Measurements from ENCODE around the gene UBE2V1.
"Not testable (repeated sequence)": the region's sequence is repeated elsewhere in the genome, so short reads cannot be mapped to it uniquely, and the experiment has no call there.

The UBE2V1 gene

GRCh38 chr20:50115041-50115512 lies 2.1 kb upstream of the UBE2V1 start:
- peaks cover 0 to 1% of the 10 kb centered on the region in 2 donors for H3K9me3 Mint-ChIP-seq
- H3K27me3 Mint-ChIP-seq, result no peaks in the 10 kb centered on the region
- ATAC-seq (replicated peaks) (no peak), DNase-seq (no peak)
- H3K4me3 Mint-ChIP-seq, result peak overlapping the region; percentile 82 to 98
- peaks cover 15 to 21% of the 10 kb centered on the region in 2 donors for H3K36me3 Mint-ChIP-seq
- H3K4me1 Mint-ChIP-seq, result peaks cover 37 to 59% of the 10 kb centered on the region in 2 donors
- peak overlapping the region; percentile 93 for H3K27ac Mint-ChIP-seq

GRCh38 chr20:50113420-50114224 lies 672 bp upstream of the UBE2V1 start:
- peak overlapping the region; percentile 90 to 100 for H3K4me3 Mint-ChIP-seq
- no peaks in the 10 kb centered on the region for H3K27me3 Mint-ChIP-seq
- H3K9me3 Mint-ChIP-seq, result peaks cover 0 to 1% of the 10 kb centered on the region in 2 donors
- no peak for ATAC-seq (replicated peaks)
- peak overlapping the region; percentile 99 for H3K27ac Mint-ChIP-seq
- DNase-seq, result no peak
- H3K4me1 Mint-ChIP-seq, result peaks cover 49 to 73% of the 10 kb centered on the region in 2 donors
- peaks cover 15 to 22% of the 10 kb centered on the region in 2 donors for H3K36me3 Mint-ChIP-seq

- no peak for DNase-seq
- no peak for ATAC-seq (replicated peaks)
- peaks cover 22 to 36% of the 10 kb centered on the region in 2 donors for H3K36me3 Mint-ChIP-seq
- peak overlapping the region; percentile 99 for H3K27ac Mint-ChIP-seq
- peaks cover 64 to 90% of the 10 kb centered on the region in 2 donors for H3K4me1 Mint-ChIP-seq
- peaks cover 0 to 1% of the 10 kb centered on the region in 2 donors for H3K9me3 Mint-ChIP-seq
- H3K27me3 Mint-ChIP-seq, result no peaks in the 10 kb centered on the region
- H3K4me3 Mint-ChIP-seq, result peak overlapping the region; percentile 90 to 100
Observed at GRCh38 chr20:50111829-50112495, 988 bp downstream of the UBE2V1 start.

GRCh38 chr20:50111120-50111828 lies 1.7 kb downstream of the UBE2V1 start:
- Mint-ChIP-seq H3K9me3 (peaks cover 0 to under 1% of the 10 kb centered on the region in 2 donors), H3K27ac (peak overlapping the region; percentile 99), H3K4me1 (peaks cover 62 to 88% of the 10 kb centered on the region in 2 donors), H3K27me3 (no peaks in the 10 kb centered on the region), H3K4me3 (peak overlapping the region; percentile 90 to 100), H3K36me3 (peaks cover 22 to 34% of the 10 kb centered on the region in 2 donors)
- DNase-seq (no peak), ATAC-seq (replicated peaks) (no peak)

GRCh38 chr20:50110141-50111047 lies 2.6 kb downstream of the UBE2V1 start:
- peaks cover 57 to 82% of the 10 kb centered on the region in 2 donors for H3K4me1 Mint-ChIP-seq
- no peaks in the 10 kb centered on the region for H3K27me3 Mint-ChIP-seq
- peak overlapping the region; percentile 88 for H3K27ac Mint-ChIP-seq
- peak; percentile 56 to 59 for ATAC-seq (replicated peaks)
- H3K9me3 Mint-ChIP-seq, result no peaks in the 10 kb centered on the region
- peak overlapping the region; percentile 59 to 66 for H3K4me3 Mint-ChIP-seq
- DNase-seq, result peak; percentile 29
- H3K36me3 Mint-ChIP-seq, result peaks cover 22 to 29% of the 10 kb centered on the region in 2 donors

- no peak for ATAC-seq (replicated peaks)
- peak overlapping the region; percentile 25 for H3K27ac Mint-ChIP-seq
Observed at GRCh38 chr20:50108556-50109235, 4.3 kb downstream of the UBE2V1 start.

GRCh38 chr20:50107796-50108331 lies 5.1 kb downstream of the UBE2V1 start:
- H3K9me3 Mint-ChIP-seq, result no peaks in the 10 kb centered on the region
- DNase-seq (no peak), ATAC-seq (replicated peaks) (no peak)
- H3K27ac Mint-ChIP-seq, result peak overlapping the region; percentile 77
- H3K4me1 Mint-ChIP-seq, result peaks cover 49 to 69% of the 10 kb centered on the region in 2 donors
- peaks cover 24 to 34% of the 10 kb centered on the region in 2 donors for H3K36me3 Mint-ChIP-seq
- no peaks in the 10 kb centered on the region for H3K27me3 Mint-ChIP-seq
- H3K4me3 Mint-ChIP-seq, result peak overlapping the region in 1 of 2 donors; percentile 14

More at GRCh38 chr20:50108556-50109235, 4.3 kb downstream of the UBE2V1 start:
- DNase-seq, result no peak
- H3K9me3 Mint-ChIP-seq, result no peaks in the 10 kb centered on the region
- H3K36me3 Mint-ChIP-seq, result peaks cover 23 to 31% of the 10 kb centered on the region in 2 donors
- H3K4me1 Mint-ChIP-seq, result peaks cover 50 to 68% of the 10 kb centered on the region in 2 donors
- peak overlapping the region in 1 of 2 donors; percentile 12 for H3K4me3 Mint-ChIP-seq
- H3K27me3 Mint-ChIP-seq, result no peaks in the 10 kb centered on the region

GRCh38 chr20:50107086-50107660 lies 5.8 kb downstream of the UBE2V1 start:
- no peak for ATAC-seq (replicated peaks)
- H3K9me3 Mint-ChIP-seq, result no peaks in the 10 kb centered on the region
- peak overlapping the region; percentile 25 for H3K27ac Mint-ChIP-seq
- H3K4me3 Mint-ChIP-seq, result no peak overlapping the region
- H3K4me1 Mint-ChIP-seq, result peaks cover 49 to 71% of the 10 kb centered on the region in 2 donors
- no peak for DNase-seq
- no peaks in the 10 kb centered on the region for H3K27me3 Mint-ChIP-seq
- peaks cover 24 to 34% of the 10 kb centered on the region in 2 donors for H3K36me3 Mint-ChIP-seq

GRCh38 chr20:50106669-50107068 lies 6.3 kb downstream of the UBE2V1 start:
- not testable (repeated sequence) for ATAC-seq (replicated peaks); H3K9me3 Mint-ChIP-seq; H3K27me3 Mint-ChIP-seq; H3K4me3 Mint-ChIP-seq; DNase-seq
- peaks cover 48 to 71% of the 10 kb centered on the region in 2 donors for H3K4me1 Mint-ChIP-seq
- H3K27ac Mint-ChIP-seq, result peak overlapping the region; percentile 42
- H3K36me3 Mint-ChIP-seq, result peaks cover 25 to 36% of the 10 kb centered on the region in 2 donors

- H3K4me1 Mint-ChIP-seq, result peaks cover 35 to 43% of the 10 kb centered on the region in 2 donors
Observed at GRCh38 chr20:50103464-50104107, 9.4 kb downstream of the UBE2V1 start.

GRCh38 chr20:50102551-50102950 lies 10.4 kb downstream of the UBE2V1 start:
- Mint-ChIP-seq H3K4me3 (peak overlapping the region in 1 of 2 donors; percentile 0), H3K36me3 (peaks cover 20 to 33% of the 10 kb centered on the region in 2 donors), H3K4me1 (peaks cover 31 to 42% of the 10 kb centered on the region in 2 donors)
- ATAC-seq (replicated peaks); H3K27me3 Mint-ChIP-seq; H3K27ac Mint-ChIP-seq; H3K9me3 Mint-ChIP-seq; DNase-seq: not testable (repeated sequence)

More at GRCh38 chr20:50103464-50104107, 9.4 kb downstream of the UBE2V1 start:
- H3K27me3 Mint-ChIP-seq, H3K4me3 Mint-ChIP-seq, DNase-seq, H3K9me3 Mint-ChIP-seq, H3K27ac Mint-ChIP-seq: not testable (repeated sequence)
- peak; percentile 50 to 62 for ATAC-seq (replicated peaks)
- peaks cover 19 to 33% of the 10 kb centered on the region in 2 donors for H3K36me3 Mint-ChIP-seq

- ATAC-seq (replicated peaks) (no peak), DNase-seq (no peak)
- peaks cover 21 to 30% of the 10 kb centered on the region in 2 donors for H3K36me3 Mint-ChIP-seq
- peak overlapping the region in 1 of 2 donors; percentile 16 for H3K4me3 Mint-ChIP-seq
- H3K9me3 Mint-ChIP-seq, result no peaks in the 10 kb centered on the region
- H3K4me1 Mint-ChIP-seq, result peaks cover 27 to 37% of the 10 kb centered on the region in 2 donors
- H3K27ac Mint-ChIP-seq, result peak overlapping the region; percentile 76
- H3K27me3 Mint-ChIP-seq, result no peaks in the 10 kb centered on the region
Observed at GRCh38 chr20:50101887-50102286, 11.1 kb downstream of the UBE2V1 start.

Measured in stimulated activated naive B cell treated with anti-CD40 and anti-IgM and Interleukin-4, amounts not matched to agents 10 μg/mL and 1 μg/mL and 100 μg/mL, for 72 hours (primary cell).